Measurements from ENCODE around the gene JTB. TPM values are rescaled to one million over a fixed set of nuclear protein-coding genes. Genes with fewer than 3 reads are reported as not detected.

The JTB gene
- total RNA-seq, 2 experiments from 2014 or later: 124 to 178 TPM

DNA sequence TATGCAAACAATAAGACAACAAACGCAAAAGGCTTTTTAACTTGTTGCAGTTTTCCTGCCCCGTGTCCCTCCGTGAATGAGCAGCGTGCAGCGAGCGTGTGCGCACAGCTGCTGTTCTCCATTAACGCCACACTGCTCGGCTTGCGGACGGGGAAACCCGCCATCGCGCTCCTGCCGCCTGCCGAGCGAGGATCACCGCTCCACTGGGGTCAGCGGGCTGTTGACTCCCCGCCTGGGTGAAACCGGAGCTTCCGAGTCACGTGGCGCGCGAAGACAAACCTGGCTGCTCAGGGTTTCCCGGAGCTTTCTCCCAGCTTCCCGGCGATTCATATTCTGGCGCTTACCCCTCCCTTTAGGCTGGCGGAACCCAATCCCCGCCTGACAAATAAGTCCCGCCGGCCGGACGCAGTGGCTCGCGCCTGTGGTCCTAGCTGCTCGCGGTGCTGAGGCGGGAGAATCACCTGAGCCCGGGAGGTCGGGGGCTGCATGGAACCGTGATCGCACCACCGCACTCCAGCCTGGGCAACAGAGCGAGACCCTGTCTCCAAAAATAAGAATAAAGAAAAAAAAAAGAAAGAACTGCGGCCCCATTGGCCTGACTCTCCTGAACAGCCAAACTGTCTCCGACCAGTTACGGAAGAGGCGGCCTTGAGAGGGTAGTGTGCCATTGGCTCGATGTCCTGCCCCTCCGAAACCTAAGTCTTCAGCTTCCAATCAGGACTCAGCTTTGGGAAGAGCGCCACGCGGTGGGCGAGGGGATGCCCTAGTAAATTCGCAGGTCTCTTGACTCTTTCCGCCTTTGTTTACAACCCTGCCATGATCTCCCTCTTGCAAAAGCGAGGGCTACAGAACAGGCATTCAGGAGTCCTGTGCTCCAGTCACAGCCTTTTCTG lies 10.1 kb downstream of the JTB start, which contains the start of gene CREB3L4:
Gene CREB3L4, plus strand, starts transcription at position 796 of the 893 bp plus-strand sequence. CDS start 624 bp downstream, outside the sequence.
- peak within 1 kb of the TSS; percentile 100 for H3K4me2 ChIP-seq (ENCODE audit: low read length)
- CTCF ChIA-PET (ENCODE audit: unreplicated experiment): interaction anchor here (2.0 kb wide), 1 partner anchor 21 kb away, joined by 6 read pairs; the partner anchor contains the start of gene DENND4B
- intact Hi-C loops (cut with micrococcal nuclease; ENCODE audit: unreplicated experiment): loop anchor here (1.0 kb wide), 2 partner anchors 10 to 44 kb away; partner anchors contain the start of gene JTB
- H4K20me1 ChIP-seq (ENCODE audit: insufficient read depth, low read length): no peaks in the 10 kb centered on the region
- peak within 1 kb of the TSS; percentile 89 for H3K27ac ChIP-seq (ENCODE audit: low read depth, low read length, poor library complexity, severe bottlenecking)
- POLR2A ChIA-PET: interaction anchor here (0.6 to 4.7 kb wide), 10 partner anchors 9 to 972 kb away, joined by 3 to 54 read pairs (median 8); partner anchors contain the start of genes DENND4B, GATAD2B, JTB and RPS27
- H3K79me2 ChIP-seq (ENCODE audit: insufficient read depth, low read depth, low read length): peaks cover 43% of the 10 kb centered on the region
- no peak for TF ChIP-seq EZH2phosphoT487 (IDR thresholded peaks at IDR 0.05; ENCODE audit: borderline replicate concordance, low read depth, low read length)
- TF ChIP-seq, protein P1, sequence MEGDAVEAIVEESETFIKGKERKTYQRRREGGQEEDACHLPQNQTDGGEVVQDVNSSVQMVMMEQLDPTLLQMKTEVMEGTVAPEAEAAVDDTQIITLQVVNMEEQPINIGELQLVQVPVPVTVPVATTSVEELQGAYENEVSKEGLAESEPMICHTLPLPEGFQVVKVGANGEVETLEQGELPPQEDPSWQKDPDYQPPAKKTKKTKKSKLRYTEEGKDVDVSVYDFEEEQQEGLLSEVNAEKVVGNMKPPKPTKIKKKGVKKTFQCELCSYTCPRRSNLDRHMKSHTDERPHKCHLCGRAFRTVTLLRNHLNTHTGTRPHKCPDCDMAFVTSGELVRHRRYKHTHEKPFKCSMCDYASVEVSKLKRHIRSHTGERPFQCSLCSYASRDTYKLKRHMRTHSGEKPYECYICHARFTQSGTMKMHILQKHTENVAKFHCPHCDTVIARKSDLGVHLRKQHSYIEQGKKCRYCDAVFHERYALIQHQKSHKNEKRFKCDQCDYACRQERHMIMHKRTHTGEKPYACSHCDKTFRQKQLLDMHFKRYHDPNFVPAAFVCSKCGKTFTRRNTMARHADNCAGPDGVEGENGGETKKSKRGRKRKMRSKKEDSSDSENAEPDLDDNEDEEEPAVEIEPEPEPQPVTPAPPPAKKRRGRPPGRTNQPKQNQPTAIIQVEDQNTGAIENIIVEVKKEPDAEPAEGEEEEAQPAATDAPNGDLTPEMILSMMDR (conservative IDR thresholded peaks at IDR 0.05; ENCODE audit: low read length): peak; percentile 67
- peak within 1 kb of the TSS; percentile 78 for H3K4me3 ChIP-seq (ENCODE audit: low read depth, low read length, poor library complexity, severe bottlenecking)
- H3K9me3 ChIP-seq (ENCODE audit: low read length): no peaks in the 10 kb centered on the region
- peak within 1 kb of the TSS; percentile 77; the same call in 1 of the 2 replicates for H2AFZ ChIP-seq (ENCODE audit: low read length)
- DNase-seq (ENCODE audit: low spot score): peak; percentile 98
- no peaks in the 10 kb centered on the region for H3K9me2 ChIP-seq (ENCODE audit: insufficient read depth, low read length)
- BruUV-seq (replicated peaks): TSS peak; percentile 87
- H3K4me1 ChIP-seq (ENCODE audit: insufficient read depth, low read length, poor library complexity, severe bottlenecking): peaks cover 40% of the 10 kb centered on the region
- peaks cover 11% of the 10 kb centered on the region; the same call in 1 of the 2 replicates for H3K36me3 ChIP-seq (ENCODE audit: insufficient read depth, low read length)

DNA sequence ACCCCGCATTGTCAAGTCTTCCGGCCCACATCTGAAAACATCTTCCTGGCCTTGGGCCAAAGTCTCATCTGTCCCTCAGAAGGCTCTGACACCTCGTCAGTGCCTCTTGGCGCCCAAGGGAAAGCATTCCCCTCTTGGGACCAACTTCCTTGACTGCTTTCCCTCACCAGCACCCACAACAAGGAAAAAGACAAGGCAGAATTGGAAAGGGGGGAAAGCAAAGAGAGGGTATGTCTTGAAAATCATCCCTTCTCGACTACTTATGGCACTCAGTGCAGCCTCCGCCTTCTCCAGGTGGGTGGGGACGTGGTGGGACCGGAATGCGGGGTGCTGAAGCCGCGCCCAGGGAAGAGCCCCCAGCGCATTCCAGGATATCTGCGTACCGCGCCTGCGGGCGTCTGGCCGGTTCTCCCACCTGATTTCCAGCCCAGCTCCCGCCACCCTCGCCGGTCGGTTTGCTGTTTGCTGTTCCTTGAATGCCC lies 13.6 kb downstream of the JTB start:
- DNase-seq (ENCODE audit: low spot score): no peak
- Histone ChIP-seq H3K4me3 (ENCODE audit: low read depth, low read length, poor library complexity, severe bottlenecking) (peak overlapping the region; percentile 85), H3K36me3 (ENCODE audit: insufficient read depth, low read length) (peaks cover 20% of the 10 kb centered on the region), H2AFZ (ENCODE audit: low read length) (peak overlapping the region; percentile 34; the same call in 1 of the 2 replicates), H4K20me1 (ENCODE audit: insufficient read depth, low read length) (no peaks in the 10 kb centered on the region), H3K79me2 (ENCODE audit: insufficient read depth, low read depth, low read length) (peaks cover 44% of the 10 kb centered on the region), H3K27ac (ENCODE audit: low read depth, low read length, poor library complexity, severe bottlenecking) (peak overlapping the region; percentile 63), H3K4me2 (ENCODE audit: low read length) (peak overlapping the region; percentile 99), H3K9me2 (ENCODE audit: insufficient read depth, low read length) (no peaks in the 10 kb centered on the region), H3K9me3 (ENCODE audit: low read length) (no peaks in the 10 kb centered on the region), H3K4me1 (ENCODE audit: insufficient read depth, low read length, poor library complexity, severe bottlenecking) (peaks cover 50% of the 10 kb centered on the region)
- intact Hi-C loops (cut with micrococcal nuclease; ENCODE audit: unreplicated experiment): loop anchor here (1.0 kb wide), 1 partner anchor 41 kb away; no protein-coding TSS in a partner anchor
- TSS peak; percentile 77 for BruUV-seq (replicated peaks)
- no peak for TF ChIP-seq EZH2phosphoT487 (IDR thresholded peaks at IDR 0.05; ENCODE audit: borderline replicate concordance, low read depth, low read length)
- TF ChIP-seq, protein P1 (conservative IDR thresholded peaks at IDR 0.05; ENCODE audit: low read length): no peak
- CTCF ChIA-PET (ENCODE audit: unreplicated experiment): interaction anchor here (0.6 to 0.9 kb wide), 3 partner anchors 12 to 19 kb away, joined by 3 to 4 read pairs (median 4); partner anchors contain the start of gene JTB
- POLR2A ChIA-PET: interaction anchor here (1.1 to 2.6 kb wide), 6 partner anchors 14 to 42 kb away, joined by 3 to 24 read pairs (median 6); partner anchors contain the start of genes GATAD2B, JTB, RAB13 and RPS27

Data from OCI-LY7 (cell line).